ENCODE data around the gene ZBTB42. TPM values are rescaled to one million over a fixed set of nuclear protein-coding genes. Genes with fewer than 3 reads are reported as not detected.
A peak's percentile ranks its signal among the peaks of the same experiment; 100 is the strongest.

The ZBTB42 gene
- total and polyA plus RNA-seq, 12 donors: 1.8 to 9.2 (median 5.9) TPM

DNA sequence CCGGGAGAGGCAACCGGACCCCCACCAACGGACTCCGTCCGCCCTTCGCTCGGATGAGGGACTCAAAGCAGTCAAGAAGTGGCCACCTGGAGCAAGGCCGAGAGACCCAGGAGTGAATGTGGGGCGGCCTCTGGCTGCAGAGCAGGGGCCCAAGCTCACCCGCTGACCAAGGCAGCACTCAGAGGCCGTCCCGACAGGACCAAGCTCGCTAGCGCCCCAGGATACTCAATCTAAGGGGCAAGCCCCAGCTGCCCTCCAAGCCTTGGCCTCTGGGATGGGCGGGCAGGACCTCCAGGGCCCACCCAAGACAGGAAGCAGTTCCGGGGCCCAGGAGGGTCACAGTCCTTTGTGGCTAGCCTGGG, 6.3 kb upstream of the ZBTB42 start:
- Histone ChIP-seq H3K36me3 (peaks cover 0 to 31% (median 4%) of the 10 kb centered on the region in 9 donors), H3K9me3 (no peaks in the 10 kb centered on the region), H3K27me3 (no peaks in the 10 kb centered on the region), H3K27ac (peak overlapping the region; percentile 63 to 94 (median 88)), H3K4me1 (peaks cover 31 to 79% (median 60%) of the 10 kb centered on the region in 9 donors), H3K4me3 (peak overlapping the region; percentile 64 to 92 (median 84))
- TF ChIP-seq, protein P1, sequence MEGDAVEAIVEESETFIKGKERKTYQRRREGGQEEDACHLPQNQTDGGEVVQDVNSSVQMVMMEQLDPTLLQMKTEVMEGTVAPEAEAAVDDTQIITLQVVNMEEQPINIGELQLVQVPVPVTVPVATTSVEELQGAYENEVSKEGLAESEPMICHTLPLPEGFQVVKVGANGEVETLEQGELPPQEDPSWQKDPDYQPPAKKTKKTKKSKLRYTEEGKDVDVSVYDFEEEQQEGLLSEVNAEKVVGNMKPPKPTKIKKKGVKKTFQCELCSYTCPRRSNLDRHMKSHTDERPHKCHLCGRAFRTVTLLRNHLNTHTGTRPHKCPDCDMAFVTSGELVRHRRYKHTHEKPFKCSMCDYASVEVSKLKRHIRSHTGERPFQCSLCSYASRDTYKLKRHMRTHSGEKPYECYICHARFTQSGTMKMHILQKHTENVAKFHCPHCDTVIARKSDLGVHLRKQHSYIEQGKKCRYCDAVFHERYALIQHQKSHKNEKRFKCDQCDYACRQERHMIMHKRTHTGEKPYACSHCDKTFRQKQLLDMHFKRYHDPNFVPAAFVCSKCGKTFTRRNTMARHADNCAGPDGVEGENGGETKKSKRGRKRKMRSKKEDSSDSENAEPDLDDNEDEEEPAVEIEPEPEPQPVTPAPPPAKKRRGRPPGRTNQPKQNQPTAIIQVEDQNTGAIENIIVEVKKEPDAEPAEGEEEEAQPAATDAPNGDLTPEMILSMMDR (IDR thresholded peaks at IDR 0.05): peak in 3 of 9 donors; percentile 17 to 29 (median 23)
- intact Hi-C loops (cut with DNase I): loop anchor here in 4 of 10 donors (2.0 to 5.0 kb wide), 3 partner anchors 26 to 42 kb away; partner anchors contain the start of gene SIVA1 (in 2 of the 4)
- ATAC-seq: peak in 5 of 8 donors; percentile 4 to 25 (median 17)
- 2 to 4% methylated on average over 16 of the region's 16 CpGs for WGBS, 2 donors
- DNase-seq: no peak

GRCh38 chr14:104794993-104795780, 5.7 kb upstream of the ZBTB42 start, which contains the start of gene AKT1:
Gene AKT1 (minus strand): TSS chr14:104795748. CDS start chr14:104792643, 3,105 bp downstream.
- intact Hi-C loops (cut with DNase I): loop anchor here in 4 of 10 donors (2.0 to 5.0 kb wide), 3 partner anchors 26 to 43 kb away; partner anchors contain the start of gene SIVA1 (in 2 of the 4)
- TF ChIP-seq, protein P1 (IDR thresholded peaks at IDR 0.05): no peak
- DNase-seq (no peak), ATAC-seq (peak in 2 of 8 donors; percentile 8 to 17)
- Histone ChIP-seq H3K36me3 (peaks cover 0 to 25% (median 4%) of the 10 kb centered on the region in 9 donors), H3K27me3 (no peaks in the 10 kb centered on the region), H3K27ac (peak within 1 kb of the TSS; percentile 77 to 99 (median 92)), H3K9me3 (no peaks in the 10 kb centered on the region), H3K4me3 (peak within 1 kb of the TSS; percentile 64 to 92 (median 84)), H3K4me1 (peaks cover 34 to 80% (median 64%) of the 10 kb centered on the region in 9 donors)
- 0 to 1% methylated on average over 67 to 121 of the region's 124 CpGs for WGBS, 2 donors

GRCh38 chr14:104795781-104796686, 4.9 kb upstream of the ZBTB42 start:
- Histone ChIP-seq H3K36me3 (peaks cover 0 to 16% (median 4%) of the 10 kb centered on the region in 9 donors), H3K27me3 (no peaks in the 10 kb centered on the region), H3K9me3 (no peaks in the 10 kb centered on the region), H3K4me1 (peaks cover 34 to 77% (median 66%) of the 10 kb centered on the region in 9 donors), H3K4me3 (peak overlapping the region; percentile 36 to 70 (median 58)), H3K27ac (peak overlapping the region; percentile 77 to 99 (median 92))
- peak in 7 of 8 donors; percentile 4 to 62 (median 31) for ATAC-seq
- TF ChIP-seq, protein P1 (IDR thresholded peaks at IDR 0.05): no peak
- intact Hi-C loops (cut with DNase I): loop anchor here in 1 of 10 donors (2.0 kb wide), 1 partner anchor 27 kb away; no protein-coding TSS in a partner anchor
- WGBS, 2 donors: 11 to 18% methylated on average over 39 to 55 of the region's 55 CpGs
- DNase-seq: peak; percentile 50 to 76

DNA sequence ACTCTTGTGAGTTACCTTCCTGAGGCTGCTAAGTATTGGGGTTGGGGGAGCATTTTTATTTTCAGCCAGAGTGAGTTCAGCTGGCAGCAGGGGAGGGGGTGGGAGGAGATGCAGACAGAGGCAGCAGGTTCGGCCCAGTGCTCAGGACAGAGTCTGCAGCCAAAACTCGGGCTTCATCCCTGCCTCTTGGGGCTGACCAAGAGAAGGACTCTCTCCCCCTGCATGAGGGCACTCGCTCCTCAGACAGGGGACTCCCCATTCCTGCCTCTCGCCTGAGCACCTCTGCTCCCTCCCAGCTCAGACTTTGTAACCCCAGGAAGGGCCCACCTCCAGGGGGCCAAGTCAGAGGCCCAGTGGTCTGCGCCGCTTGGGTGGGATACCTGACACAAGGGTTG, 4.2 kb upstream of the ZBTB42 start:
- Histone ChIP-seq H3K27ac (peak overlapping the region in 6 of 10 donors; percentile 91 to 99 (median 94)), H3K9me3 (no peaks in the 10 kb centered on the region), H3K4me1 (peaks cover 37 to 78% (median 72%) of the 10 kb centered on the region in 9 donors), H3K27me3 (no peaks in the 10 kb centered on the region), H3K36me3 (peaks cover 0 to 10% (median under 1%) of the 10 kb centered on the region in 9 donors), H3K4me3 (no peak overlapping the region)
- intact Hi-C loops (cut with DNase I): no loop called here
- WGBS, 2 donors: 85 to 89% methylated on average over 6 of the region's 6 CpGs
- DNase-seq (no peak), ATAC-seq (no peak)
- TF ChIP-seq, protein P1 (IDR thresholded peaks at IDR 0.05): no peak

All from heart right ventricle (tissue), 16 donors.